Naive thymus-derived CD8-positive, alpha-beta T cell (primary cell): ENCODE measurements around the gene PLK3. TPM values are rescaled to one million over a fixed set of nuclear protein-coding genes. Genes with fewer than 3 reads are reported as not detected.
"Not testable (repeated sequence)": the region's sequence is repeated elsewhere in the genome, so short reads cannot be mapped to it uniquely, and the experiment has no call there.

ENCODE experiments used
- ATAC-seq, 2 donors: fragments of 150-1000 bp; cut with Tn5 transposase in 1 of 2; sonication (Bioruptor Pico), chemical (Tn5 transposase) in 1 of 2; 1 replicate in 1 of 2; 2 replicates in 1 of 2; pipeline ENCODE4 v1.10.0; 2021; ENCODE audit warnings: mild to moderate bottlenecking in 2 of 2, moderate library complexity in 2 of 2
- POLR2A ChIA-PET: fragments of 350-600 bp; sonication (Branson Sonifier 250); formaldehyde crosslinking; loops from one replicate; lab custom pipeline; 2021; ENCODE audit warnings: antibody characterized with exemption; lab: Charles Lee
- DNase-seq, 10 donors: peaks; one replicate each; pipeline versions ENCODE4 v3.0.0 to v3.0.0-alpha.2; 2020 to 2022
- H3K27ac Mint-ChIP-seq, 10 donors: one replicate each; pipeline ENCODE4 v1.8.0; 2020 to 2022; ENCODE audit warnings: mild to moderate bottlenecking in 10 of 10, mixed read lengths in 10 of 10, moderate library complexity in 4 of 10, inconsistent platforms in 1 of 10
- H3K27me3 Mint-ChIP-seq, 5 donors: one replicate each; pipeline ENCODE4 v1.8.0; 2021 to 2022; ENCODE audit warnings: mixed read lengths in 5 of 5
- H3K36me3 Mint-ChIP-seq, 3 donors: one replicate each; pipeline ENCODE4 v1.8.0; 2020 to 2022; ENCODE audit warnings: mixed read lengths in 3 of 3, mild to moderate bottlenecking in 2 of 3, inconsistent platforms in 1 of 3
- H3K4me1 Mint-ChIP-seq, 4 donors: one replicate each; pipeline ENCODE4 v1.8.0; 2021 to 2022; ENCODE audit warnings: mixed read lengths in 4 of 4
- H3K4me3 Mint-ChIP-seq, 10 donors: one replicate each; pipeline ENCODE4 v1.8.0; 2020 to 2022; ENCODE audit warnings: mild to moderate bottlenecking in 10 of 10, mixed read lengths in 10 of 10, moderate library complexity in 6 of 10, inconsistent platforms in 1 of 10
- H3K9me3 Mint-ChIP-seq, 9 donors: one replicate each; pipeline ENCODE4 v1.8.0; 2020 to 2022; ENCODE audit warnings: mixed read lengths in 9 of 9, mild to moderate bottlenecking in 3 of 9, inconsistent platforms in 1 of 9, moderate library complexity in 1 of 9
- polyA plus RNA-seq, 3 donors: library from polyadenylated mRNA; unstranded; fragments of 300-500 nt; fragmentation: Illumina TruSeq; gene quantifications; one replicate each; pipeline ENCODE4 v1.2.3, GENCODE V29; 2021
- total RNA-seq, 8 experiments: library from RNA in 2 of 8; stranded (reverse) in 2 of 8; gene quantifications; one replicate each; pipeline ENCODE4 v1.2.3 and lab custom pipeline; 2021 to 2026

The PLK3 gene
- total RNA-seq (100 to 1,000 TPM; 139 to 140 TPM), polyA plus RNA-seq (10 to 100 TPM; 14.3 to 36.0 (median 25.5) TPM), total RNA-seq (lab: John Stamatoyannopoulos, UW) (101 to 694 (median 189) reads per million in 6 experiments)

DNA sequence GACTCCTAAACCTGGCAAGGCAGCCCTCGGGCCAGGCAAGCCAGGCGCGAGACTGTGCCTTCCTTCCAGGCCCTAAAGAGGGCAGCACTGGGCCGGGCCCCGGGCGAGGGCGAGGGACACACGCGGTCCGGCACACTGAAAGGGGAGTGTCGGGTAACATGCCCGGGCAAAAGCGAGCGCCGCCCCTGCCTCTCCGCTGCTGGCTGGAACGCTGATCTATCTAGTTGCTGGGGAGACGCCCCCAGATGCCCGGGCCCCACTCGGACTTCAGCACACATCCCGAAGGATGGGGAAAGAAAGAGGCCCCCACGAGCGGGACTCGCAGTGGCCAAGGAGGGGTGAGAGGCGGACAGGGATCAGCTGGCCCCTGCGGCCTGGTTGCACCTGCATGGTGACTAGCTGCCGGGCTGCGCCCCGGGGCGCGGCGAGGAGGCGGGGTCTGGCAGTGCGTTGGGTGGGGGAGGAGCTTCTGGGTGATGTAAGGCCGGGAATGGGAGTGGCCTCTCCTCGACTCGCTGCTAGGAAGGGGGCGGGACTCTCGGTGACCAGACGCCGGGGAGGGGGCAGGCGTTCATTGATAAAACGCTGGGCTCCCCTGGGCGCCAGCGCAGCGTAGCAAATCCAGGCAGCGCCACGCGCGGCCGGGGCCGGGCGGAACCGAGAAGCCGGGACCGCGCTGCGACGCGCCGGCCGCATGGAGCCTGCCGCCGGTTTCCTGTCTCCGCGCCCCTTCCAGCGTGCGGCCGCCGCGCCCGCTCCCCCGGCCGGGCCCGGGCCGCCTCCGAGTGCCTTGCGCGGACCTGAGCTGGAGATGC is at the start of gene PLK3:
TSS of gene PLK3 (plus strand) at position 608 of the 815 bp plus-strand sequence. CDS start at position 695, 87 bp downstream.
- H3K27me3 Mint-ChIP-seq = no peaks in the 10 kb centered on the region
- peaks cover 17 to 48% (median 45%) of the 10 kb centered on the region in 4 donors for H3K4me1 Mint-ChIP-seq
- POLR2A ChIA-PET = interaction anchor here (0.6 to 16.4 kb wide), 28 partner anchors 9 to 889 kb away, joined by 3 to 590 read pairs (median 10); partner anchors contain the start of genes BEST4, BTBD19, CCDC163 and DYNLT4
- H3K4me3 Mint-ChIP-seq = peak within 1 kb of the TSS; percentile 72 to 99 (median 97)
- ATAC-seq (peak; percentile 78 to 81), DNase-seq (peak; percentile 97 to 99 (median 98))
- H3K36me3 Mint-ChIP-seq = peaks cover 4 to 27% (median 17%) of the 10 kb centered on the region in 3 donors
- peak within 1 kb of the TSS; percentile 89 to 99 (median 99) for H3K27ac Mint-ChIP-seq
- no peaks in the 10 kb centered on the region for H3K9me3 Mint-ChIP-seq

DNA sequence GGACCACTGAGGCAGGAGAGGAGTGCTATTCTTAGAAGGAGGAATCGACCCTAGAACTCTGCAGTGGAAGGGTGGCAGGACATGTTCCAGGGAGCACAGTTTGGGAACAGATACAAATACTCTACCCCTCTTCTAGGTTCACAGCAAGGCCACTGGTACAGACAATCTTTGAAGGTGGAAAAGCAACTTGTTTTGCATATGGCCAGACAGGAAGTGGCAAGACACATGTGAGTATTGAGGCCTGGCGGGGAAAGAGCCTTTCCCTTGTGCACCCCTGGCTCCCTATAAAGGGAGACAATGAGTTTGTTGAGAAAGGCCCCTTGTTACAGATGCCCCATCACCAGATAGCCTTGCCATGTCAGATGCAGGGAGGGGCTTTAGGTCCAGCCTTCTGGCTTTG is 42.8 kb upstream of the PLK3 start:
- peaks cover 0 to 6% (median 0%) of the 10 kb centered on the region in 3 donors for H3K36me3 Mint-ChIP-seq
- H3K9me3 Mint-ChIP-seq = no peaks in the 10 kb centered on the region
- POLR2A ChIA-PET = no interaction called here
- peaks cover 5 to 20% (median 14%) of the 10 kb centered on the region in 4 donors for H3K4me1 Mint-ChIP-seq
- no peak for ATAC-seq
- peak overlapping the region in 2 of 10 donors; percentile 53 to 79 for H3K27ac Mint-ChIP-seq
- H3K27me3 Mint-ChIP-seq = no peaks in the 10 kb centered on the region
- no peak overlapping the region for H3K4me3 Mint-ChIP-seq
- no peak for DNase-seq

DNA sequence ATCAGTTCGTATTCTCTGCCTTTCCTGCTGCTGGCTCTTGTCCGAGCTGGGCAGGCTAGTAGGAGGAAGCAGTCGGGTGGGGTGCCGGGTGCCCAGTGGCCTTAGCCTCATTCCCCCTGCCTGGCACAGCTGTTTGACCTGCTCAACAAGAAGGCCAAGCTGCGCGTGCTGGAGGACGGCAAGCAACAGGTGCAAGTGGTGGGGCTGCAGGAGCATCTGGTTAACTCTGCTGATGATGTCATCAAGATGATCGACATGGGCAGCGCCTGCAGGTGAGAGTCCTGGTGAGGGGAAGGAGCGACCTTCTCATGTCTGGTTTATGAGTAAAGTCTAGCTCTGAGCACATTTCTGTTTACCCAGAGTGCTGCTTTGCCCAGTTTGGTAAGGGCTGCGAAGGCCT is 41.1 kb upstream of the PLK3 start:
- no peaks in the 10 kb centered on the region for H3K9me3 Mint-ChIP-seq
- peaks cover 0 to 8% (median 0%) of the 10 kb centered on the region in 3 donors for H3K36me3 Mint-ChIP-seq
- H3K27ac Mint-ChIP-seq = peak overlapping the region in 1 of 10 donors; percentile 38
- ATAC-seq (no peak), DNase-seq (no peak)
- H3K4me3 Mint-ChIP-seq = no peak overlapping the region
- no peaks in the 10 kb centered on the region for H3K27me3 Mint-ChIP-seq
- POLR2A ChIA-PET = interaction anchor here (1.4 kb wide), 1 partner anchor 16 kb away, joined by 7 read pairs; the partner anchor contains the start of gene RPS8
- peaks cover 1 to 13% (median 11%) of the 10 kb centered on the region in 4 donors for H3K4me1 Mint-ChIP-seq

DNA sequence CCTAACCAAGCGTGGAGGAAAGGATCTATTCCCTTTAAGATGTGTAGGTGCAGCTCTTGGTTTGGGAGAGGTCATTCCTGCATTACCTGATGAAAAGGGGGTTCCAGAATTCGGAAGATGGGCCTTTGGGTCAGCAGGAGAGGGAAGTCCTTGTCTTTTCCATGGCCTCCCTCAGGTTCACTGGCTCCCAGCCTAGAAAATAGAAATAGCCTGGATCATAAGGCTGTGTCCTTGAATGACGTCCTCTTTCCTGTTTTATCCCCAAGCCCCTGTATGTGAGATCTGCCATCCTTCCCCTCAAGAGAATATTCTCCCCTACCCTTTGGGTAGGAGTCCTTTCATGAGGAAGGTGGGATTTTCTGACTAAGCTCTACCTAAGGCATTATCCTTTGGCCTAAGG is 39.3 kb upstream of the PLK3 start:
- peaks cover 1 to 12% (median 10%) of the 10 kb centered on the region in 4 donors for H3K4me1 Mint-ChIP-seq
- H3K36me3 Mint-ChIP-seq = peaks cover 0 to 8% (median 0%) of the 10 kb centered on the region in 3 donors
- no peak overlapping the region for H3K27ac Mint-ChIP-seq
- DNase-seq = no peak
- POLR2A ChIA-PET = no interaction called here
- no peak for ATAC-seq
- no peaks in the 10 kb centered on the region for H3K9me3 Mint-ChIP-seq
- H3K4me3 Mint-ChIP-seq = no peak overlapping the region
- no peaks in the 10 kb centered on the region for H3K27me3 Mint-ChIP-seq

DNA sequence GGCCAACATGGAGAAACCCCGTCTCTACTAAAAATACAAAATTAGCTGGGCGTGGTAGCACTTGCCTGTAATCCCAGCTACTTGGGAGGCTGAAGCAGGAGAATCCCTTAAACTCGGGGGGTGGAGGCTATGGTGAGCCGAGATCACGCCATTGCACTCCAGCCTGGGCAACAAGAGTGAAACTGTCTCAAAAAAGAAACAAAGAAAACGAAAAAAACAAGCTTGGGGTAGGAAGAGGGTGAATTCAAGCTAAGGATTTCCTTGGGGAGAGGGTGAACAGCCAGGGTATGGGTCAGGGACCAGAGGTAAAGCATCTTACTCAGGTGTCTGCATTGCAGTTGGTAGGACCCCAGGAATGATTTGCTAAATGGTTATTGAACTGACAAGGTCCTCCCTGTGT is 33.8 kb upstream of the PLK3 start:
- H3K27me3 Mint-ChIP-seq, H3K4me3 Mint-ChIP-seq, H3K4me1 Mint-ChIP-seq, H3K36me3 Mint-ChIP-seq, H3K9me3 Mint-ChIP-seq, DNase-seq, H3K27ac Mint-ChIP-seq, ATAC-seq: not testable (repeated sequence)
- POLR2A ChIA-PET = interaction anchor here (0.8 to 2.2 kb wide), 5 partner anchors 9 to 54 kb away, joined by 3 to 10 read pairs (median 5); partner anchors contain the start of genes RNU5D-1 and RPS8

DNA sequence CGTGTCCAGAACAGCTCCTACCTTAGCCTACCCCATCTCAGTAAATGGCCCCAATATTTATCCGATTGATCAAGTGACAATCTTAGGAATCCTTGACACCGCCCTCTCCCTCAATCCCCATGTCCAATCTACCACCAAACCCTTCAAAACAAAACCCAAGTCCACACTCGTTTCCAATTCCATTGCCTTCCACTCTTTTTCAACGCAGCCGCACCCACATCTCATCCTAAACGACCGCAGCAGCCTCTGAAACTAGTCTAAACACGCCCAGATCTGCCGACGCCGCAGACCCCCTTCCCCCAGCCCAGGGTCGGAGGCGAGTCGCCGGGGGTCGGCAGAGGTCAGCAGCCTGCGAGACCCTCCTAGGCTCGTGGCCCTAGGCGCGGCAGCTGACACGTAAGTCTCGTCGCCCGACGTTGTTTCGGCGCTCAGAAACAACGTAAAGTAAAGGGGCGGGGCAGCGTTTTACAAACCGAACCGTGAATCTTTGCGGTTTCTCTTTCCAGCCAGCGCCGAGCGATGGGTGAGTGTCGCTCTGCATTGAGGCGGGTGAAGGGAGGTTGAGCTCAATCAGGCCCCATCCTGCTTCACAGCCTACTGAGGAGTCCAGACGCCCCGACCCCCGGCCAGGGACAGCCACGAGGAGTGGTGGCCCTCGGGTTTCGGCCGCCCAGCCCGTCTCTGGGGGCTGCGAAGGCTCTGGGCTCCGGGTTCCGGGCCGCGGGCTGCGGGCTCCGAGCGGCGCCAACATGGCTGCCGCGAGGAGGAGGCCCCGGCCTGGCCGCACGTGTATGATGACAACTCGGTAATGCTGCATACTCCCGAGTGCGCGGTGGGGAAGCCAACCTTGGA is 24.9 kb upstream of the PLK3 start, which contains the start of gene RPS8:
TSS of gene RPS8 (plus strand) at position 463 of the 852 bp plus-strand sequence. CDS start at position 520, 57 bp downstream.
- H3K27ac Mint-ChIP-seq = peak within 1 kb of the TSS; percentile 92 to 99 (median 96)
- H3K9me3 Mint-ChIP-seq = no peaks in the 10 kb centered on the region
- H3K4me3 Mint-ChIP-seq = peak within 1 kb of the TSS; percentile 84 to 100 (median 93)
- peaks cover 0 to 44% (median 9%) of the 10 kb centered on the region in 3 donors for H3K36me3 Mint-ChIP-seq
- ATAC-seq = peak; percentile 82 to 83
- DNase-seq = peak; percentile 67 to 95 (median 87)
- POLR2A ChIA-PET = interaction anchor here (0.5 to 5.3 kb wide), 38 partner anchors 9 to 1385 kb away, joined by 3 to 109 read pairs (median 5); partner anchors contain the start of genes ARMH1, BEST4, BTBD19 and CCDC163
- H3K27me3 Mint-ChIP-seq = no peaks in the 10 kb centered on the region
- peaks cover 23 to 42% (median 34%) of the 10 kb centered on the region in 4 donors for H3K4me1 Mint-ChIP-seq

DNA sequence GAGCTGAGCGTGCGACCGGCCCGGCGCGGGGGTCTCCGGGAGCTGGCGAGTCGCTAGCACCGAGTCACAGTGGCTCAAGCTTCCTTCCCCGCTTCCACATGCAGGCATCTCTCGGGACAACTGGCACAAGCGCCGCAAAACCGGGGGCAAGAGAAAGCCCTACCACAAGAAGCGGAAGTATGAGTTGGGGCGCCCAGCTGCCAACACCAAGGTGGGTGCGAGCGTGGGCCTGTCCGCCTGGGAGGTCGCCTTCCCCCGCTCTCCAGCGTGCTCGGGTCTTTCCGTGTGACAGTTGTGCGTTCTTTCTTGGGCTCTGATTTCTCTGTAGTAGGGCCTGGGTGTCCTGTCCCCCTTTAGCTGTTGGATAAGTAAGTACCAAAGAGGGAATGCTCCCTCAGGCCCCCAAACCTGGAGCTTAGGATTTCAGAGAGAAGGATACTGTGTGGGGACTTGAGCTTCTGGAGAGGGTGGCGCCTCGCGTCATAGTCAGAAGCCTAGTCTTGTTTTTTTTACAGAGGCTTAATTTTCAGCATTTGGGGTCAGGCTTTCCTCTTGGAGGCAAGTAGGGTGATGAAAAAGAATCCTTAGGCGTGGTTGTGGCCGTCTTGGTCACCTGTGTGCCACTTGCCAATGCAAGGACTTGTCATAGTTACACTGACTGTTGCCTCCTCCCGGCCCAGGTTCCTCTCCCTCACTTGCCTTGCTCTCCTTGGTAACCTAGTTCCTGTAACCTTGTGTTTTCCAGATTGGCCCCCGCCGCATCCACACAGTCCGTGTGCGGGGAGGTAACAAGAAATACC is 24.0 kb upstream of the PLK3 start:
- Mint-ChIP-seq H3K36me3 (peaks cover 0 to 51% (median 16%) of the 10 kb centered on the region in 3 donors), H3K27me3 (no peaks in the 10 kb centered on the region), H3K9me3 (no peaks in the 10 kb centered on the region), H3K27ac (peak overlapping the region; percentile 92 to 99 (median 96)), H3K4me1 (peaks cover 23 to 42% (median 34%) of the 10 kb centered on the region in 4 donors), H3K4me3 (peak overlapping the region; percentile 84 to 100 (median 93))
- POLR2A ChIA-PET = interaction anchor here (0.5 to 5.3 kb wide), 35 partner anchors 9 to 1386 kb away, joined by 3 to 109 read pairs (median 6); partner anchors contain the start of genes ARMH1, BEST4, BTBD19 and CCDC163
- peak; percentile 28 to 49 for ATAC-seq
- DNase-seq = peak in 3 of 10 donors; percentile 12 to 40 (median 33)

DNA sequence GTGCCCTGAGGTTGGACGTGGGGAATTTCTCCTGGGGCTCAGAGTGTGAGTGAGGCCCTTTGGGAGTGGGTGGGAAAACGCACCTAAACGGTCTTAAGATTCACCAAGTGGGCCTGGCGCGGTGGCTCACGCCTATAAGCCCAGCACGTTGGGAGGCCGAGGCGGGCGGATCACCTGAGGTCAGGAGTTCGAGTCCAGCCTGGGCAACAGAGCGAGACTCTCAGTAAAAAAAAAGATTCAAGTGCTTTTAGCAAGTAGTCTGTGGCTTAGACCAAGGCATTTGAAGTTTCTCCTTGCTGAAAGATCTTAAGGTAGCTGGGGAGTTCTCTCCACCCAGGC is 23.5 kb upstream of the PLK3 start:
- Mint-ChIP-seq H3K27me3 (no peaks in the 10 kb centered on the region), H3K36me3 (peaks cover 0 to 56% (median 18%) of the 10 kb centered on the region in 3 donors), H3K9me3 (no peaks in the 10 kb centered on the region), H3K27ac (peak overlapping the region; percentile 92 to 99 (median 96)), H3K4me1 (peaks cover 23 to 42% (median 34%) of the 10 kb centered on the region in 4 donors), H3K4me3 (peak overlapping the region; percentile 84 to 100 (median 93))
- POLR2A ChIA-PET = interaction anchor here (0.5 to 5.3 kb wide), 18 partner anchors 10 to 808 kb away, joined by 4 to 109 read pairs (median 13); partner anchors contain the start of genes ARMH1, BEST4, BTBD19 and DYNLT4
- ATAC-seq = no peak
- no peak for DNase-seq

DNA sequence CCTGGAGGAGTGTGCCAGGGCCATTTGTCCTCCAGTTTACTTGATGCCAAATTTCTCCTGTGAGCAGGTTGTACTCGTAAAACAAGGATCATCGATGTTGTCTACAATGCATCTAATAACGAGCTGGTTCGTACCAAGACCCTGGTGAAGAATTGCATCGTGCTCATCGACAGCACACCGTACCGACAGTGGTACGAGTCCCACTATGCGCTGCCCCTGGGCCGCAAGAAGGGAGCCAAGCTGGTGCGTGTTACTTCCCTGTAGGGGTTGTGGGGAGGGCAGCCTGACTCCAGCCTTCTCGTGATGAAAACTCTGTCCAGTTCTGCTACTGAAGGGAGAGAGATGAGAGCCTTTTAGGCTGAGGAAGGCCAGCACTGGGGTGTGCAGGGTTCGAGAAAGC is 22.6 kb upstream of the PLK3 start:
- Mint-ChIP-seq H3K27me3 (no peaks in the 10 kb centered on the region), H3K9me3 (no peaks in the 10 kb centered on the region), H3K4me3 (peak overlapping the region; percentile 51 to 97 (median 90)), H3K4me1 (peaks cover 23 to 42% (median 34%) of the 10 kb centered on the region in 4 donors), H3K36me3 (peaks cover 0 to 60% (median 18%) of the 10 kb centered on the region in 3 donors), H3K27ac (peak overlapping the region; percentile 57 to 98 (median 86))
- DNase-seq (no peak), ATAC-seq (no peak)
- POLR2A ChIA-PET = interaction anchor here (0.5 to 5.3 kb wide), 6 partner anchors 9 to 234 kb away, joined by 3 to 109 read pairs (median 43); partner anchors contain the start of genes BEST4, HECTD3, RNU5D-1 and UROD

DNA sequence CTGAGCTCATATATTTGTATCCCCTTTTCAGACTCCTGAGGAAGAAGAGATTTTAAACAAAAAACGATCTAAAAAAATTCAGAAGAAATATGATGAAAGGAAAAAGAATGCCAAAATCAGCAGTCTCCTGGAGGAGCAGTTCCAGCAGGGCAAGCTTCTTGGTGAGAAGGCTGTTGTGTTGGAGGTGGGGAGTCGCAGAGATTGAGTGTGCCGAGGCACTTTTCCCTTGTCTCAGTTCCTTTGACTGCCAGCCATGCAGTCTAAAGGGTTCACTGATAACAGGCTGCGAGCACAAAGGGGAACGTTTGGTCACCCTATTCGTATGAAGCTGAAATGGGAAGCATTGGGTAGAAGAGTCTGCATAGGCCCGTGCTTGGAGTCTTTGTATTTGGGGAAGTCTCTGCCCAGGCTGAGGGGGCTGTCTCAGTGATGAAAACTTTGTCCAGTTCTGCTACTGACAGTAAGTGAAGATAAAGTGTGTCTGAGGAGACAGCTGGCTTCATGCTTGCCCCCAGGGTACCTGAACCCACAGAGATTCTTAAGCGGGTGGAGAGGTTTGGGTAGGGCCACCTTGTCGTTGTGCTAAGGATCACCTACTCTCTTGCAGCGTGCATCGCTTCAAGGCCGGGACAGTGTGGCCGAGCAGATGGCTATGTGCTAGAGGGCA is 22.1 kb upstream of the PLK3 start:
- ATAC-seq (no peak), DNase-seq (no peak)
- Mint-ChIP-seq H3K36me3 (peaks cover 0 to 60% (median 18%) of the 10 kb centered on the region in 3 donors), H3K27me3 (no peaks in the 10 kb centered on the region), H3K4me1 (peaks cover 23 to 45% (median 35%) of the 10 kb centered on the region in 4 donors), H3K4me3 (peak overlapping the region in 6 of 10 donors; percentile 6 to 97 (median 55)), H3K27ac (peak overlapping the region in 9 of 10 donors; percentile 24 to 97 (median 81)), H3K9me3 (no peaks in the 10 kb centered on the region)
- POLR2A ChIA-PET = interaction anchor here (0.5 to 5.3 kb wide), 4 partner anchors 9 to 57 kb away, joined by 3 to 109 read pairs (median 68); partner anchors contain the start of genes BEST4 and RNU5D-1
